CD4-positive, alpha-beta T cell (primary cell): ENCODE data around the gene NUBPL. TPM values are rescaled to one million over a fixed set of nuclear protein-coding genes. Genes with fewer than 3 reads are reported as not detected.
A peak's percentile ranks its signal among the peaks of the same experiment; 100 is the strongest.

Experiments used
- ATAC-seq: fragments of 200-7000 bp; cut with Tn5 transposase; one replicate; pipeline ENCODE4 v1.10.0; 2022; ENCODE audit warnings: mild to moderate bottlenecking; ENCODE audit not compliant: poor library complexity
- CTCF ChIA-PET: fragments of 350-600 bp; sonication (Branson Sonifier 250); formaldehyde crosslinking; loops from one replicate; lab custom pipeline; 2021; ENCODE audit warnings: antibody characterized with exemption, inconsistent platforms; lab: Charles Lee
- POLR2A ChIA-PET: fragments of 350-600 bp; sonication (Branson Sonifier 250); formaldehyde crosslinking; loops from one replicate; lab custom pipeline; 2021; ENCODE audit warnings: antibody characterized with exemption, inconsistent platforms; lab: Charles Lee
- DNase-seq, 14 experiments: peaks; one replicate each; pipeline ENCODE4 v3.0.0-alpha.2; 2013 to 2020; ENCODE audit warnings: mixed read lengths in 2 of 14
- H3K27ac ChIP-seq, 2 donors: one replicate each; pipeline versions ENCODE4 v1.5.1 to v1.7.0; 2013; ENCODE audit warnings: low read length in 2 of 2, low read depth in 1 of 2, mild to moderate bottlenecking in 1 of 2
- H3K27me3 ChIP-seq, 2 experiments: 1 replicate in 1 of 2; 2 replicates in 1 of 2; pipeline versions ENCODE4 v1.6.1 to v1.7.0; 2013; ENCODE audit warnings: low read length in 2 of 2, control low read depth in 1 of 2, mild to moderate bottlenecking in 1 of 2, moderate library complexity in 1 of 2; ENCODE audit not compliant: insufficient read depth in 2 of 2, control insufficient read depth in 1 of 2
- H3K36me3 ChIP-seq: one replicate; pipeline ENCODE4 v1.6.1; 2013; ENCODE audit warnings: low read length, control low read depth; ENCODE audit not compliant: insufficient read depth
- H3K4me1 ChIP-seq: one replicate; pipeline ENCODE4 v1.6.1; 2013; ENCODE audit warnings: low read length, control low read depth; ENCODE audit not compliant: insufficient read depth
- H3K4me3 ChIP-seq: one replicate; pipeline ENCODE4 v1.5.1; 2013; ENCODE audit warnings: mild to moderate bottlenecking, low read length, moderate library complexity
- H3K9me3 ChIP-seq, 2 experiments: 1 replicate in 1 of 2; 2 replicates in 1 of 2; pipeline versions ENCODE4 v1.6.1 to v1.7.0; 2013; ENCODE audit warnings: low read length in 2 of 2, mild to moderate bottlenecking in 2 of 2, control low read depth in 1 of 2, moderate library complexity in 1 of 2; ENCODE audit not compliant: control insufficient read depth in 1 of 2, insufficient read depth in 1 of 2
- H3K27ac Mint-ChIP-seq: one replicate; pipeline ENCODE4 v1.8.0; 2020; ENCODE audit warnings: mixed read lengths
- H3K27me3 Mint-ChIP-seq: one replicate; pipeline ENCODE4 v1.8.0; 2021; ENCODE audit warnings: mixed read lengths
- H3K36me3 Mint-ChIP-seq: one replicate; pipeline ENCODE4 v1.8.0; 2021; ENCODE audit warnings: low read depth, mixed read lengths
- H3K4me1 Mint-ChIP-seq: one replicate; pipeline ENCODE4 v1.8.0; 2021; ENCODE audit warnings: low read depth, mixed read lengths
- H3K4me3 Mint-ChIP-seq: one replicate; pipeline ENCODE4 v1.8.0; 2020; ENCODE audit warnings: mild to moderate bottlenecking, mixed read lengths
- H3K9me3 Mint-ChIP-seq: one replicate; pipeline ENCODE4 v1.8.0; 2020; ENCODE audit warnings: mixed read lengths
- intact Hi-C, 2 experiments: fragments of 100-400 bp; cut with DNase I in 1 of 2; cut with micrococcal nuclease in 1 of 2; formaldehyde crosslinking; loops; one replicate each; pipeline versions ENCODE4 v1.15.1 to v1.9.0; 2023 to 2025; cut with DNase I, micrococcal nuclease
- total RNA-seq, 174 experiments: library from RNA in 2 of 174; stranded (reverse) in 2 of 174; gene quantifications; one replicate each; pipeline ENCODE4 v1.2.3 and lab custom pipeline; 2021 to 2026
- TF ChIP-seq, protein P1 (sequence below): fragments of 200-600 bp; IDR thresholded peaks from one replicate; pipeline ENCODE4 v1.8.0; 2022; ENCODE audit warnings: antibody characterized with exemption, mild to moderate bottlenecking

NUBPL gene
- total RNA-seq, 2 experiments from 2014 or later, result 7.2 to 8.2 TPM

DNA sequence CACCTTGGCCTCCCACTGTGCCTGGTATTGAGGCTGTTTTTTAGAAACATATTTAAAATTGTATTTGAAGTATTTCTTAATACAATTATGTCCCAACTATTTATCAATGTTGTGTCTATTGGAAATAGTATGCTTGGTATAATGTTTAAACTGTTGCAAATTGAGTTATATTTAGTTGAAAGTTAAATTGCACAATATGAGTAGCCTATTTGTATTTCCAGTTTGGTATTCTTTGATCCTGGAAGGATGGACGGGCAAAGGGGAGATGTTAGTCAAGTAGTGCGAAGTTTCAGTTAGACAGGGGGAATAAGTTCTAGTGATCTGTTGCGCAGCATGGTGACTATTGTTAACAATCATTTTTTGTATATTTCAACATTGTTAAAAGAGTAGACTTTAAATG is 111.5 kb downstream of the NUBPL start:
- H3K4me1 ChIP-seq, result no peaks in the 10 kb centered on the region
- TF ChIP-seq, protein P1, sequence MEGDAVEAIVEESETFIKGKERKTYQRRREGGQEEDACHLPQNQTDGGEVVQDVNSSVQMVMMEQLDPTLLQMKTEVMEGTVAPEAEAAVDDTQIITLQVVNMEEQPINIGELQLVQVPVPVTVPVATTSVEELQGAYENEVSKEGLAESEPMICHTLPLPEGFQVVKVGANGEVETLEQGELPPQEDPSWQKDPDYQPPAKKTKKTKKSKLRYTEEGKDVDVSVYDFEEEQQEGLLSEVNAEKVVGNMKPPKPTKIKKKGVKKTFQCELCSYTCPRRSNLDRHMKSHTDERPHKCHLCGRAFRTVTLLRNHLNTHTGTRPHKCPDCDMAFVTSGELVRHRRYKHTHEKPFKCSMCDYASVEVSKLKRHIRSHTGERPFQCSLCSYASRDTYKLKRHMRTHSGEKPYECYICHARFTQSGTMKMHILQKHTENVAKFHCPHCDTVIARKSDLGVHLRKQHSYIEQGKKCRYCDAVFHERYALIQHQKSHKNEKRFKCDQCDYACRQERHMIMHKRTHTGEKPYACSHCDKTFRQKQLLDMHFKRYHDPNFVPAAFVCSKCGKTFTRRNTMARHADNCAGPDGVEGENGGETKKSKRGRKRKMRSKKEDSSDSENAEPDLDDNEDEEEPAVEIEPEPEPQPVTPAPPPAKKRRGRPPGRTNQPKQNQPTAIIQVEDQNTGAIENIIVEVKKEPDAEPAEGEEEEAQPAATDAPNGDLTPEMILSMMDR, result no peak
- peaks cover 82% of the 10 kb centered on the region for H3K36me3 Mint-ChIP-seq

DNA sequence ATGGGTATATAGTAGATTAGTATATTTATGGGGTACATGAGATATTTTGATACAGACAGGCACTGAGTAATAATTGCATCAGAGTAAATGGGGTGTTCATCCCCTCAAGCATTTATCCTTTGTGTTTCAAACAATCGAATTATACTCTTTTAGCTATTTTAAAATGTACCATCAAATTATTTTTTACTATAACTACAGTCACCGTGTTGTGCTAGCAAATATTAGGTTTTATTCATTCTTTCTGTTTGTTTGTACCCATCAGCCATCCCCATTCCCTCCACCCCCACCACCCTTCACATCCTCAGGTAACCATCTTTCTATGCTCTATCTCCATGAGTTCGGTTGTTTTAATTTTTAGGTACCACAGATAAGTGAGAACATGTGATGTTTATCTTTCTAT is 115.8 kb downstream of the NUBPL start:
- ATAC-seq (no peak), DNase-seq (no peak)
- Histone ChIP-seq H3K4me1 (no peaks in the 10 kb centered on the region), H3K27ac (no peak overlapping the region), H3K36me3 (peaks cover 4% of the 10 kb centered on the region), H3K27me3 (no peaks in the 10 kb centered on the region), H3K4me3 (no peak overlapping the region), H3K9me3 (peaks cover 0 to 3% of the 10 kb centered on the region in 2 experiments)
- CTCF ChIA-PET, result no interaction called here
- no peak overlapping the region for H3K4me3 Mint-ChIP-seq
- intact Hi-C loops, result no loop called here
- peaks cover 5% of the 10 kb centered on the region for H3K9me3 Mint-ChIP-seq
- POLR2A ChIA-PET, result no interaction called here
- H3K27me3 Mint-ChIP-seq, result no peaks in the 10 kb centered on the region
- peaks cover 85% of the 10 kb centered on the region for H3K36me3 Mint-ChIP-seq
- H3K27ac Mint-ChIP-seq, result no peak overlapping the region
- H3K4me1 Mint-ChIP-seq, result no peaks in the 10 kb centered on the region
- TF ChIP-seq, protein P1, result no peak

More for the DNA sequence above, 111.5 kb downstream of the NUBPL start:
- CTCF ChIA-PET, result no interaction called here
- no peaks in the 10 kb centered on the region for H3K27me3 Mint-ChIP-seq
- H3K4me3 Mint-ChIP-seq, result no peak overlapping the region
- intact Hi-C loops, result no loop called here
- DNase-seq, result no peak
- H3K9me3 Mint-ChIP-seq, result peaks cover 15% of the 10 kb centered on the region
- peaks cover under 1% of the 10 kb centered on the region for H3K36me3 ChIP-seq
- H3K4me1 Mint-ChIP-seq, result no peaks in the 10 kb centered on the region
- no peak overlapping the region for H3K4me3 ChIP-seq
- no peak overlapping the region for H3K27ac Mint-ChIP-seq
- peaks cover 3 to 14% of the 10 kb centered on the region in 2 experiments for H3K9me3 ChIP-seq
- POLR2A ChIA-PET, result no interaction called here
- no peaks in the 10 kb centered on the region for H3K27me3 ChIP-seq
- no peak for ATAC-seq
- no peak overlapping the region for H3K27ac ChIP-seq

DNA sequence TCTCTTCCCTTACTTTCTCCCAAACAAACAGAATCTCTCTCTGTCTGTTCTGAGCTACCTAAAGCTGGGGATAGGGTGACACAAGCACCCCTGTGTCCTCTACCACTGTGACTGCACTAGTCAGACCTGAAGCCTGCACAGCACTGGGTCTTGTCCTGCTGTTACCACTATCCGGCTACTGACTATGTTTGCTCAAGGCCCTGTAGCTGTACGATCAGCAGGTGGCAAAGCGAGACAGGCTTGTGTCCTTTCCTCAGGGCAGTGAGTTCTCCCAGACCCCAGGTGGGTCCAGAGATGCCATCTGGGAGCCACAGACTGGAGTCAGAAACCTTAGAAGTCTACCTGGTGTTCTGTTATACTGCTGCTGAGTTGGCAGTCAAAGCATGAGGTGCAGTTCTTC is 116.4 kb downstream of the NUBPL start:
- peaks cover 4% of the 10 kb centered on the region for H3K36me3 ChIP-seq
- no peak overlapping the region for H3K27ac Mint-ChIP-seq
- ATAC-seq (no peak), DNase-seq (peak in 1 of 14 experiments; percentile 2)
- H3K4me1 Mint-ChIP-seq, result no peaks in the 10 kb centered on the region
- ChIA-PET POLR2A (no interaction called here), CTCF (no interaction called here)
- no peaks in the 10 kb centered on the region for H3K4me1 ChIP-seq
- peaks cover 0 to 3% of the 10 kb centered on the region in 2 experiments for H3K9me3 ChIP-seq
- TF ChIP-seq, protein P1, result no peak
- H3K4me3 ChIP-seq, result no peak overlapping the region
- H3K27me3 ChIP-seq, result no peaks in the 10 kb centered on the region
- no peaks in the 10 kb centered on the region for H3K27me3 Mint-ChIP-seq
- intact Hi-C loops, result no loop called here
- H3K4me3 Mint-ChIP-seq, result no peak overlapping the region
- H3K9me3 Mint-ChIP-seq, result peaks cover 6% of the 10 kb centered on the region
- H3K27ac ChIP-seq, result no peak overlapping the region
- H3K36me3 Mint-ChIP-seq, result peaks cover 90% of the 10 kb centered on the region
